OCI-LY1 (cell line): Measurements from ENCODE around the gene MDN1.

Experiments used
- H2AFZ ChIP-seq: fragments of 200-600 bp; sonication (generic), shearing (Covaris generic); 2 replicates; pipeline ENCODE4 v1.6.0; 2014; ENCODE audit warnings: antibody characterized with exemption, mild to moderate bottlenecking, low read length
- H3F3A ChIP-seq: fragments of 200-600 bp; sonication (generic), shearing (Covaris generic); 2 replicates; pipeline ENCODE4 v1.6.0; 2014; ENCODE audit warnings: mild to moderate bottlenecking, antibody characterized with exemption, low read length, moderate library complexity; ENCODE audit not compliant: insufficient read depth
- H3K27ac ChIP-seq: fragments of 200-600 bp; sonication (generic); 2 replicates; pipeline ENCODE4 v1.5.1; 2014; ENCODE audit warnings: low read length, mixed run types, mild to moderate bottlenecking, low read depth; ENCODE audit not compliant: poor library complexity, severe bottlenecking
- H3K27me3 ChIP-seq: fragments of 200-600 bp; sonication (generic); 2 replicates; pipeline ENCODE4 v1.6.0; 2014; ENCODE audit warnings: antibody characterized with exemption, mild to moderate bottlenecking, low read length, moderate library complexity; ENCODE audit not compliant: insufficient read depth
- H3K36me3 ChIP-seq: fragments of 200-600 bp; sonication (generic); 2 replicates; pipeline ENCODE4 v1.6.1; 2014; ENCODE audit warnings: mild to moderate bottlenecking, antibody characterized with exemption, low read length, moderate library complexity, mixed read lengths; ENCODE audit not compliant: insufficient read depth
- H3K4me1 ChIP-seq: fragments of 200-600 bp; sonication (generic); 2 replicates; pipeline ENCODE4 v1.5.1; 2014; ENCODE audit warnings: mild to moderate bottlenecking, low read length, moderate library complexity; ENCODE audit not compliant: insufficient read depth, severe bottlenecking
- H3K4me2 ChIP-seq: fragments of 200-600 bp; sonication (generic), shearing (Covaris generic); 2 replicates; pipeline ENCODE4 v1.6.1; 2014; ENCODE audit warnings: low read length
- H3K4me3 ChIP-seq: fragments of 200-600 bp; sonication (generic); 2 replicates; pipeline ENCODE4 v1.5.1; 2014; ENCODE audit warnings: low read length, low read depth, mild to moderate bottlenecking, mixed read lengths; ENCODE audit not compliant: poor library complexity, severe bottlenecking
- H3K79me2 ChIP-seq: fragments of 200-600 bp; shearing (Covaris generic); 2 replicates; pipeline ENCODE4 v1.6.1; 2016; ENCODE audit warnings: mixed run types, low read length, mixed read lengths; ENCODE audit not compliant: insufficient read depth
- H3K9ac ChIP-seq: fragments of 200-600 bp; sonication (generic), shearing (Covaris generic); 2 replicates; pipeline ENCODE4 v1.6.1; 2014; ENCODE audit warnings: mild to moderate bottlenecking, low read length, mixed read lengths
- H3K9me2 ChIP-seq: fragments of 200-600 bp; sonication (generic), shearing (Covaris generic); 2 replicates; pipeline ENCODE4 v1.6.1; 2014; ENCODE audit warnings: low read depth, mild to moderate bottlenecking, low read length, mixed read lengths
- H3K9me3 ChIP-seq: fragments of 200-600 bp; shearing (Covaris generic); 2 replicates; pipeline ENCODE4 v1.6.1; 2014; ENCODE audit warnings: low read length, mixed read lengths
- H4K20me1 ChIP-seq: fragments of 200-600 bp; sonication (generic), shearing (Covaris generic); 2 replicates; pipeline ENCODE4 v1.6.0; 2016; ENCODE audit warnings: mild to moderate bottlenecking, low read length; ENCODE audit not compliant: insufficient read depth
- EZH2 ChIP-seq: fragments of 200-600 bp; sonication (generic), shearing (Covaris generic); IDR thresholded peaks from 2 replicates; pipeline ENCODE4 v1.8.0; 2017; ENCODE audit warnings: borderline replicate concordance, mixed run types, mild to moderate bottlenecking, antibody characterized with exemption, low read length, moderate library complexity, mixed read lengths
- TF ChIP-seq, protein P1 (sequence below): fragments of 200-600 bp; sonication (generic), shearing (Covaris generic); IDR thresholded peaks from 2 replicates; pipeline ENCODE4 v1.5.1; 2017; ENCODE audit warnings: mild to moderate bottlenecking, antibody characterized with exemption, low read length, moderate library complexity, mixed read lengths

Gene MDN1

DNA sequence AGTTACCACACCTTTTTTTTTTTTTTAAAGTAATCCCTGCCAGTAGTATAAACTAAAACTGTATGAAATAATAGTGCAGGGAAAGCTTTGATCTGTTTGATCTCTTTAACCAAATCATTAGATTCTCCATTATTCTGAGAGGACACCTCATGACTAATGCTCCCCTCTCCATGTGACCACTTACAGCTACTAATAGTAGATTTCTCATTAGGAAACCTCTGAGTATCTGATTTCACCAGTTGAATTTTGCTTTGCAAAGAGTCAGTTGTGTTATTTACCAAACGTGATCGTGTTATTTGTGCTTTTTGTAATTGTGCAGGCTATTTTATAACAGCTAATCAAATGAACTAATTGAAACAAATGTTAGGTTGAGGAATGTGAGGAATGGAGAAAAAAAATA, 22.6 kb upstream of the MDN1 start:
- no peak overlapping the region for H3K4me3 ChIP-seq
- H3K4me2 ChIP-seq = no peak overlapping the region
- H3K36me3 ChIP-seq = peaks cover 43% of the 10 kb centered on the region
- no peaks in the 10 kb centered on the region for H3K4me1 ChIP-seq
- H3K27me3 ChIP-seq = no peaks in the 10 kb centered on the region
- H2AFZ ChIP-seq = no peak overlapping the region
- H3K9me3 ChIP-seq = no peaks in the 10 kb centered on the region
- no peaks in the 10 kb centered on the region for H3K9me2 ChIP-seq
- H3K27ac ChIP-seq = no peak overlapping the region
- TF ChIP-seq, protein P1, sequence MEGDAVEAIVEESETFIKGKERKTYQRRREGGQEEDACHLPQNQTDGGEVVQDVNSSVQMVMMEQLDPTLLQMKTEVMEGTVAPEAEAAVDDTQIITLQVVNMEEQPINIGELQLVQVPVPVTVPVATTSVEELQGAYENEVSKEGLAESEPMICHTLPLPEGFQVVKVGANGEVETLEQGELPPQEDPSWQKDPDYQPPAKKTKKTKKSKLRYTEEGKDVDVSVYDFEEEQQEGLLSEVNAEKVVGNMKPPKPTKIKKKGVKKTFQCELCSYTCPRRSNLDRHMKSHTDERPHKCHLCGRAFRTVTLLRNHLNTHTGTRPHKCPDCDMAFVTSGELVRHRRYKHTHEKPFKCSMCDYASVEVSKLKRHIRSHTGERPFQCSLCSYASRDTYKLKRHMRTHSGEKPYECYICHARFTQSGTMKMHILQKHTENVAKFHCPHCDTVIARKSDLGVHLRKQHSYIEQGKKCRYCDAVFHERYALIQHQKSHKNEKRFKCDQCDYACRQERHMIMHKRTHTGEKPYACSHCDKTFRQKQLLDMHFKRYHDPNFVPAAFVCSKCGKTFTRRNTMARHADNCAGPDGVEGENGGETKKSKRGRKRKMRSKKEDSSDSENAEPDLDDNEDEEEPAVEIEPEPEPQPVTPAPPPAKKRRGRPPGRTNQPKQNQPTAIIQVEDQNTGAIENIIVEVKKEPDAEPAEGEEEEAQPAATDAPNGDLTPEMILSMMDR = no peak
- no peak for TF ChIP-seq EZH2
- no peak overlapping the region for H3K9ac ChIP-seq
- no peaks in the 10 kb centered on the region for H4K20me1 ChIP-seq
- peaks cover 47% of the 10 kb centered on the region for H3K79me2 ChIP-seq
- no peaks in the 10 kb centered on the region for H3F3A ChIP-seq

GRCh38 chr6:89840538-89840937, 20.9 kb upstream of the MDN1 start:
- H3F3A ChIP-seq = no peaks in the 10 kb centered on the region
- no peak overlapping the region for H3K9ac ChIP-seq
- TF ChIP-seq, protein P1 = no peak
- TF ChIP-seq EZH2 = no peak
- H4K20me1 ChIP-seq = no peaks in the 10 kb centered on the region
- no peak overlapping the region for H2AFZ ChIP-seq
- no peak overlapping the region for H3K4me3 ChIP-seq
- no peak overlapping the region for H3K4me2 ChIP-seq
- H3K36me3 ChIP-seq = peaks cover 45% of the 10 kb centered on the region
- H3K9me2 ChIP-seq = no peaks in the 10 kb centered on the region
- H3K79me2 ChIP-seq = peaks cover 62% of the 10 kb centered on the region
- H3K4me1 ChIP-seq = peaks cover 11% of the 10 kb centered on the region
- H3K27ac ChIP-seq = no peak overlapping the region
- H3K27me3 ChIP-seq = no peaks in the 10 kb centered on the region
- no peaks in the 10 kb centered on the region for H3K9me3 ChIP-seq

DNA sequence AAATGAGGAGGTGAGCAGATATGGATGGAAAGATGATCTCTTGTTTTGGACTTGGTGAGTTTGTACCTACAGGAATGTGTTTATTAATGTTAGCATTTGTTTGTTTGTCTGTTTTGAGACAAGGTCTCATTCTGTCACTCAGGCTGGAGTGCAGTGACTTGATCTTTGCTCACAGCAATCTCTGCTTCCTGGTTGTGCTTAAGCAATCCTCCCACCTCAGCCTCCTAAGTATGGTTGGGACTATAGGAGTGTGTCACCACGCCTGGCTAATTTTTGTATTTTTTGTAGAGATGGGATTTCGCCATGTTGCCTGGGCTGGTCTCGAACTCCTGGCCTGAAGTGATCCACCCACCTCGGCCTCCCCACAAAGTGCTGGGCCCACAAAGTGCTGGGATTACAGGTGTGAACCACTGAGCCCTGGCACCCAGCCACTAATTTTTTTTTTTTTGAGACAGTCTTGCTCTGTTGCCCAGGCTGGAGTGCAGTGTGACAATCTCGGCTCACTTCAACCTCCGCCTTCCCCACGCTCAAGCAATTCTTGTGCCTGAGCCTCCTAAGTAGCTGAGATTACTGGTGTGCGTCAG, 17.1 kb upstream of the MDN1 start:
- Histone ChIP-seq H3F3A (no peaks in the 10 kb centered on the region), H3K4me3 (no peak overlapping the region), H3K9me3 (no peaks in the 10 kb centered on the region), H3K27me3 (no peaks in the 10 kb centered on the region), H4K20me1 (no peaks in the 10 kb centered on the region), H3K9me2 (no peaks in the 10 kb centered on the region), H3K9ac (no peak overlapping the region), H3K27ac (no peak overlapping the region), H3K4me1 (peaks cover 24% of the 10 kb centered on the region), H3K79me2 (peaks cover 38% of the 10 kb centered on the region), H2AFZ (no peak overlapping the region), H3K4me2 (no peak overlapping the region), H3K36me3 (peaks cover 59% of the 10 kb centered on the region)
- TF ChIP-seq, protein P1 = no peak
- TF ChIP-seq EZH2 = no peak
